Femur (tissue), 1 donor: Measurements from ENCODE around the gene SBF2.

Source experiments
- DNase-seq: peaks from one replicate; pipeline ENCODE4 v3.0.0-alpha.2; 2017

SBF2 gene

DNA sequence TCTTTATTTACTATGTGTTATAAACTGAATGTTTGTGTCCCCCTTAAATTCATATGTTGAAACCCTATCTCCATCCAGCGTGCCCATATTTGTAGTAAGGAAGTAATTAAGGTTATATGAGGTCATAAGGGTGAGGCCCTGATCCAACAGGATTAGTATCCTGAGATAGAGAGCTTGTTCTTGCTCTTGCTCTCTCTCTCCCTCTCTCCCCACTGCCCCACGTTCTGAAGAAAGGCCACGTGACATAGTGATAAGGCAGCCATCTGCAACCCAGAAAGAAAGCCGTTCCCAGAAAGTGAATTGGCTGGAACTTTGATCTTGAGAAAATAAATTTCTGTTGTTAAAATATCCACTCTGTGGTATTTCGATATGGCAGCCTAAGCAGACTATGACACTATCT is 417.7 kb downstream of the SBF2 start:
- DNase-seq = no peak

DNA sequence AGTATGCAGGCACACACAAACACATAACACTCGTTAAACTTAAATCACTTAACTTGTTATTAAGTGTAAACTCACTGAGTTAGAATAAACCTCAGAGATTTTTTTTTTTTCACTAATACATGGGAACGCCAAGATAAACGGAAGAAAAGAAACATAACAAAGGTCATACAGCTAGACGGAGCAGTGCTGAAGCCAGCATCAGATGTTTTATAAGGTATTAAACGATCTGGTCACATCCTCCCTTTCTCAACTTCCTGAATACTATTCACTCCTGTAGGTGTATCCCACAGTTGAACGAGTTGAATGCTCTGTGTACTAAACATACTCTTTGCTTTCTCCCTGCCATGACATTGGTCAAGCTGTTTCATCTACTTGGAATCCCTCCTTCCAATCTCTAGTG is 418.2 kb downstream of the SBF2 start:
- no peak for DNase-seq

DNA sequence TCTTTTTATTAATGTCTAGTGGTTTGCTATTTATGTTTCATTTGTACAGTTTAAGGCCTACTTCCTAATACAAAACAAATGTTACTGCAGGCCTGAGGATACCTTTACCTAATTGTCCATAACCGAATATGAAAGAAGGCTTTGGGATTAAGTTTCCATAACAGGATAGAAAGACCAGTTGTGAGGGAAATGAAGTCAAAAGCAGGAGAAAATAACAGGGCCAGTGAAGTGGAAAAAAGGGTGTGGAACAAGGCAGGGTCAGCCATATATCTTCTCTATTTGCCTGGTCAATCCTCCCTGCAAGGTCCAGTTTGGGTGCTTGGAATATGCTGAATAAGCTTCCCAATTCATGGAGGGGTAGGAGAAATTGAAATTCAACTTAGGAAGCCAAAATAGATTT is 418.6 kb downstream of the SBF2 start:
- DNase-seq = no peak

DNA sequence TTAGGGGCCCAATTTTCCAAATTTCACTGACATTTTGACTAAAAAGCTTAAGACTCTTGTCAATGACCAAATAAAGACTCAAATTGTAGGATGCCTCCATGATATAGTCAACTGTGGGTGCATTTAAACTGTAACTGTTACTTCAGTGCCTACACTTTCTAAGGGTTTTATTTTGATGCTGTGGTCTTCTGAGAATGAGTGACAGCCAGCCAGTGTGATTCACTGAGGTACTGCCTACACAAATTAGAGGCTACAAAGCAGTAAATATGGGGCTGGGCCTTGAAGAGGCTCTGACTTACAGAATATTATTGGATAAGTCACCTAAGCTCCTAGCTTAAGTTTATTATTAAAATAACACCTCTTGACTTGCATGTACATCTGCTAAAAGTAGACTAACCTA is 419.6 kb downstream of the SBF2 start:
- DNase-seq = no peak

DNA sequence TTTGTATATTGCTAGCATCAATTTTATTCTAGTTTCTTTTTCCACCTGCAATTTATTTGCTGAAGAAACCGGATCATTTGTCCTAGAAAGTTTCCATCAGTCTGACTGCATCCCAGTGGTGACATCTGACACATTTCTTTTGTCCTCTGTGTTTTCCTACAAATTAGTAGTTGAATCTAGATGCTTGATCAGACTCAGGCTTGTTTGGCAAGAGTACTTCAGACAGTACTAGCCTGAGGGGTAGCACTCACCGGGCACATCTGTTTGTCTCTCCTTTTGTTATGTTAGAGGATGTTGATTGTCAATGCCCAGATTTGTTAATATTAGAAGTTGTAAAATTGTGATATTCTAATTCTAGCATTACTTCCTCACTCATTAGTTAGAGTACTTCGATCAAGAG is 425.4 kb downstream of the SBF2 start:
- DNase-seq = no peak

DNA sequence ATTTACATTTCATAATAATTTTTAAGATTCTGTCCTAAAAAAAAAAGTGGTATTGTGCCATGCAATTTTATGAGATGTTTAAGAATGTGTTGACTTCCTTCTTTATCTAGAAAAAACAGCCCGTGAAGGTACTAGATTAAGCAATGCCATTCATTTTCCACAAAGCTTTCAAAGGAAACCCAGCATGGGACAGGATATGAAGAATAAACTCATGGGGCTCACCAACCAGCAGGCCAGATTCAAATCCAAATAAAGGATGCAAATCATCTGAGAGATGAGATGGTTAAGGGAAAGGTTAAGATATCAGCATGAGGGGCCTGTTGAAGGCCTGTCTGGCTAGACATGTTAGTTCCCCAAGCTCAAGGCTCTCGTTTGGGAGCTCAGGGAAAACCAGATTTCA is 431.0 kb downstream of the SBF2 start:
- DNase-seq = no peak

DNA sequence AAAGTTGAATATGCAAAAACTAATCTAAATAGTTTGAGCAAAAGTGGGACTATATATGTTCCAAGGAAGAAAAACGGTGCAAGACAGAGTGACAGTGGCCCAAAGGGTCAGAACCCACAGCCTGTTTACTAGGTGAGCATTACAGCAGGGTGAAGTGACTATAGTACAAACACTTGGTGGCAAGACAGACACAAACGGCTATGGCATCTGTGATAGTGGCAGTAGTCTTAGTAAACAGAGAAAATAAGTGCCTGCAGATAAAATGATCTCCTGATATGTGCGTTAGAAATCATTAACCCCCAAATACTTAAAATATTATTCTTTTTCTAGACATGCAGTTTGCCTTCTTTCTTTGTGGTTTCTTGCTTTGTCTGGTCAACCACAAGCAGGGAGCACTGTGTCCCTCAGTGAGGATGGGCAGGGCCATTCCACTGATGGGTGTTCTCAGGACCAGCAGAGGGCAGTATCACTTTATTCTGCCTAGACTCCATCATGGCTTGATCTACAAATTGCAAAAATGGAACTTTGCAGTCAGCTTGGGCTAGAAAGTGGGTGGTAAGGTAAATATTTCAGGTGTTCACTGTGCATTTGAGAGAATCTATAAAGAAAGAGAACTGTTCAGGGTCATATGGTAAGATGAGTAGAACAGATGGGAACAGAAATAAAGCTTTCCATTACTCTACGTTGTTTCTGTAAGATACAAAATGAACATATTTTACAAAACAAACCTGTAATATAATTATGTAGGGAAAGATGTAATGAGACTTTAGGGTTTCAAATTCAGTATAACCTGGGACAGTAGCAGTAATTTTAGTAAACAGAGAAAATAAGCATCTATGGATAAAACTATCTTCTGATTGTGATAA is 431.9 kb downstream of the SBF2 start:
- DNase-seq = peak; percentile 45

DNA sequence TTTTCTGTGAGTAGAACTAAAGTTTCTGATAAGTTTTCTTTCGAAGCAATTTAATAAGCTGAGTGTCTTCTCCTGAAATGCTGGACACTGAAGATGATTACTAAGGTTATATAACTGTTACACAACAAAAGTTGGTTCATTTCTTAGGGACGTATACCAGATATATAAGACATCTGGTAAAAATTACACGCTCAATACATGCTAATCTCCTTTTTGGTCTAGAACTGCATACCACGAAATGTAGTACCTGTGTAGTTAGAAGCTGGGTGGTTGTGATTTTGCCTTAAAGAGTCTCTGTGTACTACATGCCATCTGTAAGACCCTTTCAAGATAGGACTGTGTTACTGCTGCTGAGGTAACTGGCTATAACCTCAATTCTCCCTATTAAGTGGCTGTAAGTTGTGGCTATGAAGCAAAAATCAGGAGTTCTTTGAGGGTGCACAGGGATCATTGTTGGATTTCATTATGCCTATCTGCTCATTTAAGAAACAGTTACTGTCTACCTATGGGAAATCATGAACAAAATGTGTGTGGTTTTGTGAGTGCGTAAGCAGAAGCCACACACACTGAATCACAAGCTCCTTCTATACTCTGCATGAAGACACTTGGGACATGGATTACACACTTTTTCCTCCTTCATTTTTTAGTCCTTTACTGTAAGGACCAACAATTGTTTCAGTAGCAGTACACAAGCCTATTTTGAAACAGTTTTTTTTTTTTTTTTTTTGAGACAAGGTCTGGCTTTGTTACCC is 434.3 kb downstream of the SBF2 start:
- DNase-seq = no peak

DNA sequence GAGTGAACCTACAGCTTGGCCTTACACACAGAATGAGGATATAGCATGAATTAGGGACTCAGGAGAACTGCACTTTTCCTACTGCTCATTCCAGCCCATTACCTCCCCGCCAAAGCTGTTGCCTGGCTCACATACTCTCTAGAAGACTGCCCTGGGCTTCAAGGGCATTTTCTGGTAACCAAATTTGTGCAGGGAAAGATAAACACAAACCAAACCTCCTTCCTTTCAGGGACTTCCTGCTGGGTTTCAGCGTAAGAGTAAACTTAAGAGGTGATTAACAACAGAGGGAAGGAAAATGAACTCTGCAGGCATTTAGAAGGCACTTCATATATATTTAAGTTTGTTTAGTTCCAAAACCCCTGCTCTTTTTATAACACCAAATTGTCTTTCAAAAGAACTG is 435.2 kb downstream of the SBF2 start:
- DNase-seq = no peak

DNA sequence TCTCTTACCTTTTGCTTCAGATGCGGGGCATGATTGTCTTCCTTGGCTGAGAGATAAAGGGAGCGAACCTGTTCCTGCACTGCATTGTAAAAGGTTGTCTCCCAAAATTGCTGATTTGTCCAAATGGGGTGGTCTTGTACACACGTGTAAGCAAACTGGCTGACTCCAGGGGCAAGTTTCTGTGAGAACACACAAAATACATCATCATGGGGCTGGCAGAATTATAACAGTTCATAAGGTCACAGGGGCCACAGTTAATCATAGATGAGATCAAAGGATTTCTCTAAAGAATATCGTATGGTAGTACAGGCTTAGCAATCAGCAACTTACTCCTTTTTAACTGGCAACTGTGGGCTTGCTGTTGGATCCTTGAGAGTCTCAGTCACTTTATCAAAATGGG is 435.8 kb downstream of the SBF2 start:
- no peak for DNase-seq

DNA sequence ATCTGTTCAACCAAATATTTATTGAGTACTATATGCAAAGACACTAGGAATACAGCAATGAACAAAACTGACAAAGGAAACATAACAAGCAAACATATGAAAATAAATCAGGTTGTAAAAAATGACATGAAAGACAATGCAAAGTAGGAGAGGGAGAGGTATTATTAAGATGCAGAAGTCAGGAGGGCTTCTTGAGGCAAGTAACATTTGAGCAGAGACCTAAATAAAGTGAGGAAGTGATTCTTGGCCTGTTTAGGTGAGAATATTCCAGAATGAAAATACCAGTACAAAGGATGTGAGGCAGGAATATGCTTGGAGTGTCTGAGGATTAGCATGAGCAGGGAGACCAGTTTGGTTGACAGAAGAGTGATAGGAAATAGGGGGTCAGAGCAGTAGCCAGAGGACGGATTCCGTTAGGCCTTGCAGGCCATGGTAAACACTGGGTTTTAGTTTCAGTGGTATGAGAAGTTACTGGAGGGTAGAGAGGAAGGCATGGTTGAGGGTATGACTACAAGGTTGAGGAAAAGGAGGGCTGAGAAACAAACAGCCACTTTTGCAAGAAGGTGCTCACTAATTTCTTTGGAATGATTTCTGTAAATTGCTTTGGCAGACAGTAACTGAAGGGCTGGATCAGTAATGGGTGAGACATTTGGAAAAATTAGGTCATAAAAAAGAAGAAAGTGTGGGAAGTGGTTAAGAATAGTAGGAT is 438.3 kb downstream of the SBF2 start:
- no peak for DNase-seq

DNA sequence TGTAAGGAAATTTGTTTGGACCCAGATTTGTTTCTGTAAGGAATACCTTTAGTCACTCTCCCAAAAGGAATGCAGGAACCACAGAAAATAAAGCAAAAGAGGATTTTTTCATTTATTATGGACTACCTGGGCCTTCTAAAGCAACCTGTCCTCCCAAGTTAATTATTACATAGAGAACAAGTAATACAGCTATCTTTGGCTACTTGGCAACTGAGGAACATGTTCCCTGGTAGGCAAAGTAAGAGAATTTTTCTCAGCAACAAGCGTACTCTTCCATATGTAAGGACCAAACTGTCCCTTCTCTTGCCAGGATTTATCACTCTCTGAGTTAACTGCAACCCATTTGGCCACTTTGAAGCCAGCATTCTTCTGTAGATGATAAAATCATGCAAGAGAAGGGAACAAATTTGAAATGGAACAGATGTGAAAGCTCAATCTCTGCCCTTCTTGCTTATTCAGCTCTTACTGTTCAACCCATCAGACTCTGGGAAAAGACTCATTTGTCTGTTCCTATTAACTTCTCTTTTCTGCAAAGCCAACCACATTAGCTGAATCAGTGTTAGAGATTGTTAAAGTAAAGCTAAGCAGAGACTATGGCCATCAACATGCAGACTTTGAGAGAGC is 440.0 kb downstream of the SBF2 start:
- no peak for DNase-seq

DNA sequence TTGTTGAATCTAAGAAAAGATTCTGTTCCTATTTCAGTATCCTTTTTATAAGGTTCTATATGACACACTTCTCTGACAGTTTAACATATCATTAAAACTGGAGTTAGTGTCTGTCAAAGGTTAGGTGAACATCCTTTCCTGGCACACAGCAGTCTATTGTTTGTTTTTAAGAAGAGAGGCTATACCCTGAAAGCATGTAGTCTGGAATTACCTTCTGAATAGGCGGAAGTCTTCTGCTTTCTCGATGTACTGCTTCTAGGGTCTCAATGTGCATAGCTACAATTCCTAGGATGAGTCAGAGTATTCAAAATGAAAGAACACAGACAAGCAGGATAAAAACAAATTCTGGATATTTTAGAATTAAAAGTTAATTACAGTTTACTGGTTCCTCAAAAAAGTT is 441.6 kb downstream of the SBF2 start:
- no peak for DNase-seq

DNA sequence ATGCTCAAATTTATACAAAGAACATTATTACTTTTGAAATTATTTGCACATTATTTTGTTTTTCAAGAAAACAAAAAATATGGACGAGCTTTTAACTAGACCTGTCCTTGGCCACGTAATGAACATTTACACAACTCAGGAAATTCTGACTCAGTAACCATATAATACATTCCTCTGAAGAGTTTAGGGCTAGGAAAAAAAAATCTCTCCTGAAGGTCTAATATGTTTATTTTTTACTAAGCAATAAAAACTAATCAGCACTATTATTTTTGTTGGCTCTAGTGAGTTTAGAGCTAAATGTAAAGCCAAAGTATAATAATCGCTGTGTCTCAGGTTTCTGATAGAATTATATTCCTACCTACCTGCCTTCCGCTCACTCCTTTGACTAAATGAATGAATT is 442.7 kb downstream of the SBF2 start:
- DNase-seq = no peak

DNA sequence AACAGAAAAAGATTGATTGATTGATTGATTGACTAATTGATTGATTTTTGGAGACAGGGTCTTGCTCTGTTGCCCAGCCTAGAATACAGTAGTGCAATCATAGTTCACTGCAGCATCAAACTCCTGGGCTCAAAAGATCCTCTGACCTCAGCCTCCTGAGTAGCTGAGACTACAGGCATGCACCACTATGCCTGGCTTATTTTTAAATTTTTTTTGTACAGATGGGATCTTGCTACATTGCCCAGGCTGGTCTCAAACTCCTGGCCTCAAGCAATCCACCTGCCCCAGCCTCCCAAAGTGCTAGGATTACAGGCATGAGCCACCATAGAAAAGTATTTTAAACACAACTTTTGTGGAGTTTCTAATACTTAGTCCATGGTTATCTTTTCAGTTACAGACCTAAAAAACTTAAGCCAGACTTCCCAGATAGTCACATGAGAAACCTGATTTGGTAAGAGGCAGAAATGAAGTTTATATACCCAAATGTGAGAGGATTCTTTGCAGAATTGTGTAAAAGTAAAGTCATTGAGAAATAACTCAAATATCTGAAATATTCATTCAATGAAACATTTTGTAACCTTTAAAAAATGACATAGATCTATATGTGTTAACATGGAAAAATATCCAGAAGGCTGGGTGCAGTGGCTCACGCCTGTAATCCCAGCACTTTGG is 443.7 kb downstream of the SBF2 start:
- no peak for DNase-seq

DNA sequence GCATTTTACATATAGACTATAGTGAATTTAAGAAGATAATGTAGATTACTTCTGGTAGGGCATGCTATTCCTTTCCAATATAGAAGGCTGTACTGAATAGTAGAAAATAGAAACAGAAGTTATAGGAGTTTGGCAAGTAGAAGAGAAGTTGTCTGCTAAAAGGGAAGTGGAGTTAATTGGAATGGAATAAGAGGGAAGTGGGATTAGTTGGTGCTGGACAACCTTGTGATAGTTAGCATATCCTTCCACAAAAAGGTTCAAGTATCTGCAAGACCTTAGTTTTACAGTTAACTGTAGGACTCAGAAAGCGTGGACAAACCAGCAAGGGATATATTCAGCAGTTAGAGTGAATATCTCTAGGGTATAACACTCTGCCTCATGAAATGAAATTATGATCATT is 444.6 kb downstream of the SBF2 start:
- no peak for DNase-seq

DNA sequence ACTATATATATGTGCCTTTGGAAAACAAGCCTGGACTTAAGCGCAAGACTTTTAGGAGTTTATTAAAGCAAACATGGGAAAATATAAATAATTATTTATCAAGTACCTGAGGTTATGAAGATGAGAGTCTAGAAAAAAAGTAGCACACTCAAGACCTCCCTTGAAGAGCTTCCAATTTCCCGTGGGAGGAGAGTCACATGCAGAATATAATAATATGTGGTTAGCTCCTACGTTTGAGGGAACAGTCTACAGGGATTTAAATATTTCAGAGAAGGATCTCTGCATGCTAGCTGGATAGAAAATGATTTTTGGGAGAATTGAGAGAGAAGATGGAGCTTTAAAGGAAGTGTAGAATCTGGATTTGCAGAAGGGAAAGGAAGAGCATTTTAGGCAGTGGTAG is 446.4 kb downstream of the SBF2 start:
- no peak for DNase-seq

DNA sequence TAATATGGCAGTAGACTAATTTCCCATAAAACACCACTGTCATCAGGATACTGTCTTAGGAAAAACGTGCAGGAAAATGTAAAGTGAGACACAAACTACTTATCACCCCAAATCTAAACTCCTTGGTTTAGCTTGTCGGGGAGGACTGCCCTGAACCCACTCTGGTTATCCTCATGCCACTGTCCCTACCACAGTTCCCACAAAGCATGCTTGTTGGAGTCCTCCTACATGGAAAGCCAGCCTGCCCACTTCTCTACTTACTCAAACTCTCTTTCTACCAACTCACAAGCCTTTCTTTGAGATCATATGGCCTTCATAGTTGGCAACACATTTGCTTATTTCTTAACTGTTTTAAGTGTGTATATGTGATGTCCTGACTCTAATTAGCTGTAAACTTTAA is 451.1 kb downstream of the SBF2 start:
- DNase-seq = no peak

DNA sequence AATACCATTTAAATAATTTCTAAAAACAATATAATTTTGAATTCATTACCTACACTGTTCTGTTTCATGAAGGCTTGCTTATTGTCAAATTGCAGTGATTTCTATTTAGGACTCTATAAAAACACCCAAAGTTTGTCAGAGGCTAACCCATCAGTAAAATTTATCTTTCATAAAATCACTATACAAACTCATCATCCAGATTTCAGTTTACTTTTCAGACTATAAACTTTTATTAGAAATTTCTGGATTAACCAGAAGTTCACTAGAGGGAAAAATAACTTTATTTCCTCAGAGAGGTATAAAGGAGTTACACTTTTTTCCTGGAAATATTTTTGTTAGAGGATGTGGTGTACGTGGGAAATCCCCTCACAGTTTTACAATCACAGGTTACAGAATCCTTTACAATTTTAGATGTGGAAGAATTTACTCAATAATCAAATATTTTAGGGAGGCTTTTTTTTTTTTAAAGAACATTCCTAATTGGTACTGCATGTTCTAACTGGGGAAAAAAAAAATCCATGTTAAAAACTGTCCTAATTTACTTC is 453.5 kb downstream of the SBF2 start:
- no peak for DNase-seq

DNA sequence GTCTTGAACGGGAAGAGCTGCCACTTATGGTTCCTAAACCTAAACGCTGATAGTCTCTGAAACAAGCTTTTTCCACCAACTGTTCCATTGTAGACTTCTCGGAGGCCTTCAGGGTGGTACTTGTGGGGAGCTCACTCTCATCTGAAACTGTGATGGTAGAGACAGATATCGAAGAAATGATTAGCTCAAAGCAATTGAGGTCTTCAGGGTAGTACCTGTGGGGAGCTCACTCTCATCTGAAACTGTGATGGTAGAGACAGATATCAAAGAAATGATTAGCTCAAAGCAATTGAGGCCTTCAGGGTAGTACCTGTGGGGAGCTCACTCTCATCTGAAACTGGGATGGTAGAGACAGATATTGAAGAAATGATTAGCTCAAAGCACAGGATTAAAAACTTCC is 454.5 kb downstream of the SBF2 start:
- DNase-seq = no peak

DNA sequence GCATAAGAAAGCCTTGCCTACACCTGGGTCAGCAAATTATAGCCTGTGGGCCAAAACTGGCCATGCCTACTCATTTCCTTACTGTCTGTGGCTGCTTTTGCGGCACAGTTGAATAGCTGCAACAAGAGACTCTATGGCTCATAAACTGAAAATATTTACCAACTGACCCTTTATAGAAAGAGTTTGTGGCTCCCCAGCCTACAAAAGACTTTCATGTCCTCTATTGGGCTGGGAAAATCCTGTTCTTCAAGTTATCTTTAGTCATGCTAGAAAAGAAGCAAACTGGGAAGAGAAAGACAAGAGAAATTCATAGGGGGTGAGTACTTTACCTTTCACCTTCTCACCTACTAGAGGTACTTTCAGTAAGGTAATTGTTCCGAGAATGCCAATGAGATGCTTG is 455.1 kb downstream of the SBF2 start:
- peak; percentile 25 for DNase-seq

DNA sequence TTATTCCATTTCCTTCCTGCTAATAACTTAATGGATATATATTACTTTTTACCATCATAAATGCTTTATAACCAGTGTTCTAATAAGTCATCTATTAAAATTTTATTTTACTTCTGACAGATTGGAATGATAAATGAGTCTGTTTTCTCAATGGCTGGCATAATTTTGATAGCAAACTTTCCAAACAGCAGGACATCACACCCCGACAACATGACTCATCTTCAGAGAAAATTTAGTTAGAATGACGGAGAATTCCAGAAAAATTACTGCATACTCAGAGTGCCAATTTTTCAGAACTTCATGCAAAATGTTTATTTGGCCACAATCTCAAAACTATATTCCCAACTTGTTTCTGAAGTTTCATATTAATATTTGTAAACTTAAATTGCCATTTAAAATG is 455.8 kb downstream of the SBF2 start:
- DNase-seq = no peak

DNA sequence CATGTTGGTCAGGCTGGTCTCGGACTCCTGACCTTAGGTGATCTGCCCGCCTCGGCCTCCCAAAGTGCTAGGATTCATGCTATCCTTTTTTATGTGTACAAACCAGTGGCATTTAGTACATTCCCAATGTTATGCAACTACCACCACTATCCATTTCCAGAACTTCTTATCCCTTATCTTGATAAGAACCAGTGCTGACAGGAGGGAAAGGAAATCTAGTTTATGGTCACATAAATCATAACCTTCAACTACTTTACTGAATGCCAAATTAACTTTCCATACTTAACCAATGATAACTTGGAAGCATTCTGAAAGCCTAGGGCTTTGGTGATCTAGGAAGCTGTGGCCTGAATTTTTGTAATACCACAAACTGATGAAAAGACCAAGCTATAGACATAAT is 459.7 kb downstream of the SBF2 start:
- DNase-seq = no peak
